UCSD-AML1 (cell line): ENCODE results near the gene NTHL1.

Experiments
- DNase-seq: peaks from one replicate; lab custom pipeline; 2025; ENCODE audit not compliant: unreplicated experiment; lab: John Stamatoyannopoulos, UW

The NTHL1 gene

DNA sequence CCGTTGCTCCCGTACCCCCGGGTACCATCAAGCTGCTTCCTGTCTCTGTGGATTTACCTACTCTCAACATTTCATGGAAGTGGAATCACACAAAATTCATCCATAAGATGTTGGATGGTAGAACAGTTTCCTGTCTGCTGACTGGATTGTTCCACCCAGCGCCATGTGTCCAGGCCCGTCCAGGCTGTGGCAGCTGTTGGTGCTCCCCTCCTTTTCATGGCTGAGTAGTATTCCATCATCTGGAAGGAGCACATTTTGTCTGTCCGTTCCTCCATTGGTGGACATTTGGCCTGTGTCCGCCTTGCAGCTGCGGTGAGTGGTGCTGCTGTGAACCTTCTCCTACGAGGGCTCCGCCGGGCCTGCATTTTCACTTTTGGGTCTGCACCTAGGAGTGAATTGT lies 18.5 kb upstream of the NTHL1 start:
- DNase-seq = no peak

DNA sequence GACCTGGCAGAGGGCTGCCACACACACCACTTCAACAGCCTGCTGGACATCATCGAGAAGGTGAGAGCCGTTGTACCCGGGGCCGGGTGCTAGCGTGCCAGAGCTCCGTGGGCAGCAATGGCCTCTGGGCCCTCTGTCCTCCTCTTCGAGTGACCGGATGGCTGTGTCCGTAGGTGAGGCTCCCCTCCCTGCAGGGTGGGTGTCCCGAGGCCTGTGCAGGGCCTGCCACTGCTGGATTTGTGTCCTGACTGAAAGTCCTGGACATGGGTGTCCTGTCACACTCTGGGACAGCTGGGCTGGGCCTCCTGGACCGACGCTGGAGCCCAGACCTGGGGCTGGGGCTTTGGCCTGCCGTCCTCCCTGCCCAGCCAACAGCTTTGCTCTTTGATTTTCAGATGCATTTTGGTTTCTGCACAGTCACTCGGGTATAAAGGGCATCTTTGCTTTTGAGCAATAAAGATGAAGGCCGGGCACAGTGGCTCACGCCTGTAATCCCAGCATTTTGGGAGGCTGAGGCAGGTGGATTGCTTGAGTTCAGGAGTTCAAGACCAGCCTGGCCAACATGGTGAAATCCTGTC lies 16.8 kb upstream of the NTHL1 start:
- DNase-seq = no peak

- no peak for DNase-seq
These were observed 16.2 kb upstream of the NTHL1 start for GRCh38 chr16:2063861-2064260.

GRCh38 chr16:2062801-2063200 lies 15.2 kb upstream of the NTHL1 start:
- DNase-seq = no peak

DNA sequence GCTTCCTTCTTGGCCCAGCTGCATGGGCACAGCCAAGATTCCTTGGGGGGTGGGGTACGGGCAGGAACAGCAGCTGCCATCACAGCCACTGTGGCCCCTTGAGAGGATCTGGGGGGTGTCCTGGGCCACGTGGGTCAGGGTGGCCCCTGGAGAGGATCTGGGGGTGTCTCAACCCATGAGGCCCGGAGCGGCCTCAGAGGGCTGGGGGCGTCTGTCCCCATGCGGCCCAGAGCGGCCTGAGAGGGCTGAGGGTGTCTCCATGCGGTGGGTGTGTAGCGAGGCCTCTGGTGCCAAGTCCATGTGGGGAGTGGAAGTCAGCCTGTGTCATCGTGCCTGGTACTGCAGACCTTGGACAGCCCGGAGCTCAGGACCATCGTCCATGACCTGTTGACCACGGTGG lies 13.9 kb upstream of the NTHL1 start:
- no peak for DNase-seq

DNA sequence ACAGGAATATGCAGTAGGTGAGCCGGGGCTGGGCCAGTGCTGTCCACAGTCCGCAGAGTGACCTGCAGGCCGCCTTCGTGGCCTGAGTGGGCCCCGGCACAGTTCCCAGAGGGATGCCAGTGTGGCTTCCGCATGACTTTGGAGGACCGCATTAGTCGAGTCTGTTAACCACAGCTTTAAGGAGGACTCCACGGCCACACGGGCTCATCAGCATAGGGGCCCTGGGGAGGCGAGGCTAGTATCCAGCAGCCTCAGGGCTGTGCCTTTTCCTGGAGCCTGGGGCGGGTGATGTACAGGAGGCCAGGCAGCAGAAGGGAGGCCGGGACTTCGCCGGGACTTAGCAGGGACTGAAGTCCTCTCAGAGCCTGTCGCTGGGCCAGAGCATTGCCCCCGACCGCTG lies 13.4 kb upstream of the NTHL1 start:
- DNase-seq = no peak

DNA sequence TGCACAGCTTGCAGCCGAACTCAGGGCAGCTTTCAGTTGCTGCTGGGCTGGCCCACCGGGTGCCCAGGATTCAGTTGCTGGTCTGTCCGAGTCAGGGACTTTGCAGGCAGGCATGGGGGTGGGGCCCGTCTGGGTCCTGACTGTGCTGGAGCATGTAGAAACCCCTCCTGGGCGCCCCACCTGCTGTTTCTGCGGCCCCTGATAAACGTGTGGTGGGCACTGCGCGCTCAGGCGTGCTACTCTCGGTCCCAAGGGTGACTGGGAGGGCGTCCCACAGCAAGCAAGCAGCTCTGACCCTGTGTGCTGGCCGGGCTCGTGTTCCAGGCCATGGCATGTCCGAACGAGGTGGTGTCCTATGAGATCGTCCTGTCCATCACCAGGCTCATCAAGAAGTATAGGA lies 12.7 kb upstream of the NTHL1 start:
- DNase-seq = no peak

GRCh38 chr16:2058872-2059271 lies 11.2 kb upstream of the NTHL1 start:
- DNase-seq = no peak

DNA sequence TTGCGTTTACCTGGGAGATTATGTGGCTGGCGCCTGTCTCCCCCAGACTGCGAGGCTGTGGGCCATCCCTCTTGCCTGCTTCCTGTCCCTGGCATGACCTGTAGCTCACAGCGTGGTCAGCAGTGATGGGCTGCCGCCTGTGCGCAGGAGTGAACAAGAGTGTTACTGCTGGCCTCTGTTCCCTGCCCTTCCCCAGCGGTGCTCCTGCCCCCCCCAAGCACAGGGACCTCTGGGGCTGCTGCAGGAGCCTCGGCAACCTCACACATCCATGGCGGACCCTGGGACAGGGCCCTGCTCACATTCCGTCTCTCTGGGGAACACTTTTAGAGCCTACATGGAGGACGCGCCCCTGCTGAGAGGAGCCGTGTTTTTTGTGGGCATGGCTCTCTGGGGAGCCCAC lies 10.8 kb upstream of the NTHL1 start:
- DNase-seq = no peak

GRCh38 chr16:2057438-2057837 lies 9.8 kb upstream of the NTHL1 start:
- DNase-seq = no peak

DNA sequence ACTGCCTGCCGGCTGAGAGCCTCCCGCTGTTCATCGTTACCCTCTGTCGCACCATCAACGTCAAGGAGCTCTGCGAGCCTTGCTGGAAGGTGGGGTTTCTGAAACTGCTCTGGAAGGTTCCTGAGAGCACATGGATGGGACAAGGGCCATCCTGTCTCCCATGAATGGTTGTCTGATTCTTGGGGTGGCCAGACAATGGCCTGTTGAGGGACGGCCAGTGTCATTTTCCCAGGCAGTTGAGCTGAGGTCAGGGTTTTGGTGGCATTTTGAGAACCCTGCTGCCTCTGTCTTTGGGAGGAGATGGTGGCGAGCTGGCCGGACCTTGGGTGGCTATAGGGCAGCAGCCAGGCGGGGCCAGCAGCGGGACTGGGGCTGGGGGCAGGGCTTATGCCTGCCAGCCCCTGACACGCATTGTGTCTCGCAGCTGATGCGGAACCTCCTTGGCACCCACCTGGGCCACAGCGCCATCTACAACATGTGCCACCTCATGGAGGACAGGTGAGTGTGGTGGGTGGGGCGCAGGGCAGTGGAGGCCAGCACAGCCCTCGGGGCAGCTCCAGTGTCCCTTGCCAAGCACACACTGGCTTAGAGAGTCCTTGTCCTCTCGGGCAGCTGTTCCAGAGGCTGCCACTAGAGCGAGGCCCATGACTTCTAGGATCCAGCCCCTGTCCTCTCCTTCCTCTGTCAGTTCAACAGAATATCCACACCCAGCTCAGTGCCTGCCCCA lies 9.2 kb upstream of the NTHL1 start:
- DNase-seq = peak; percentile 21

- no peak for DNase-seq
These were observed 8.4 kb upstream of the NTHL1 start for GRCh38 chr16:2056077-2056476.

- DNase-seq = no peak
These were observed 7.1 kb upstream of the NTHL1 start for GRCh38 chr16:2054543-2055245.

DNA sequence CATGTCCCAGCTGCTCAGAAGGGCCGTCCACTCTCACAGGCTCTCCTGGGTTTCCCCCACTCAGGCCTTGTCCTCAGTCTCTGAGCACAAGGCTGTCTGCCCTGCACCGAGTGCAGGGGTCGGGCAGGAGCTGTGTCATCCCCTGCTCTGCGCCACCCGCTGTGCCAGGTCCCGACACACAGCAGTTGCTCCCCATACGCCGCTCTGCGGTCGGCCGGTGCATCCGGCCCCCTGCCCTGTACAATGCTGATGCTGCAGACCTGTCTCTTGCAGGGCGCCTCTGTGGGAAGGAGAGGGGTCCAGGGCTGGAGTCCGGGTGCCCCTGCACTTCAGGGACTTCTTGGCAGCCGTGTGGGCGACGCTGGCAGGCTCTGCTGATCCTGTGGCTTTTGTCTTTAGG lies 6.3 kb upstream of the NTHL1 start:
- no peak for DNase-seq

DNA sequence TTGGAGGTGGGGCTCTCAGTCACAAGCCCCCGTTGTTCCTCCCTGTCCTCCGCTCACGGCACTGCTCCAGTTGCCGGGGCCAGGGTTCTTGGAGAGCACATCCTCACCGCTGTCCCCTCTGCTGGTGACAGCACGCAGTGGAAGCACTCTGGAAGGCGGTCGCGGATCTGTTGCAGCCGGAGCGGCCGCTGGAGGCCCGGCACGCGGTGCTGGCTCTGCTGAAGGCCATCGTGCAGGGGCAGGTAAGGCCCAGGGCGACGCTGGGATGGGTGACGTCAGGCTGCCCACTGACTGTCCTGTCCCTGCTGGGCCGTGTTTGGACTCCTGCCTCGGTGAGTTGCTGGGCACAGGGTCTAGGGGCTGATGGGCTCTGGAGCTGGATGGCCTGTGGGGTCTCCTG lies 5.6 kb upstream of the NTHL1 start:
- no peak for DNase-seq

DNA sequence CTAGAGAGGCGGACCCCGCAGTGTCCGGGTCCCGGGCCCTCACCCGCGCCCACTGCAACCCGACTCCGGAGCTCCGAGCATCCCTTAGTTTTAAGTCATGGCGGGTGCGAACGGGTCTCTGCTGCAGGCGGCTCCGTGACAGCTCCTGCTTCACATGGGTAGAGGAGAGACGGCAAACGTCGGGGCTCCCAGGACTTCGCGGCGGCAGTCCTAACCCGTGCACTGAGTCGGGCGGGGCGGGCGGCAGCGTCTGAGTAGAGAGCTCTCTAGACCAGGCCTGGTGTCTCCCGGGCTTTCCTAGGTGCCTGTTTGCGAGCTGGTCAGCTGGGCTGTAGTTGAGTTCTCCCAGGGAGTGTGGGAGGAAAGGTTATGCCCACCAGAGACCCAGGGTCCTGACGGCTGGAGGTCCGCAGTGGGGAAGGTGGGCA lies 496 bp upstream of the NTHL1 start:
- DNase-seq = no peak

DNA sequence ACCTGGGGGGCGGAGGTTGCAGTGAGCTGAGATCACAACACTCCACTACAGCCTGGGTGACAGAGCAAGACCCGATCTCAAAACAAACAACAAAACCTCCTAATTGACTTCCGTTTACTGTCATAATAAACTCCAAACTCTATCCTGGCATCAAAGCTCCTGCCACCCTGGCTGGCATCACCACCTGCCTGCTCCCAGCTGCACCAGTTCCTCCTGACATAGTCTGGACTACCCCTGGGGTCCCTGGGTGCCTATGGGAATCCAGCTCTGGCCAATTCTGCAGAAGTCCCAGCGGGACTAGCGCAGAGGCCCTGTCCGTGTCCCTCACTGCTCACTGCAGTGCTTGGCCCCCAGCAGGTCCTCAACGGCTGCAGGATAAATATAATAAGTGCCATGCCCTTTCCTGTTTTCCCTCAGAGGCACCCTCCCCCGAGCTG lies 723 bp downstream of the NTHL1 start:
- no peak for DNase-seq

DNA sequence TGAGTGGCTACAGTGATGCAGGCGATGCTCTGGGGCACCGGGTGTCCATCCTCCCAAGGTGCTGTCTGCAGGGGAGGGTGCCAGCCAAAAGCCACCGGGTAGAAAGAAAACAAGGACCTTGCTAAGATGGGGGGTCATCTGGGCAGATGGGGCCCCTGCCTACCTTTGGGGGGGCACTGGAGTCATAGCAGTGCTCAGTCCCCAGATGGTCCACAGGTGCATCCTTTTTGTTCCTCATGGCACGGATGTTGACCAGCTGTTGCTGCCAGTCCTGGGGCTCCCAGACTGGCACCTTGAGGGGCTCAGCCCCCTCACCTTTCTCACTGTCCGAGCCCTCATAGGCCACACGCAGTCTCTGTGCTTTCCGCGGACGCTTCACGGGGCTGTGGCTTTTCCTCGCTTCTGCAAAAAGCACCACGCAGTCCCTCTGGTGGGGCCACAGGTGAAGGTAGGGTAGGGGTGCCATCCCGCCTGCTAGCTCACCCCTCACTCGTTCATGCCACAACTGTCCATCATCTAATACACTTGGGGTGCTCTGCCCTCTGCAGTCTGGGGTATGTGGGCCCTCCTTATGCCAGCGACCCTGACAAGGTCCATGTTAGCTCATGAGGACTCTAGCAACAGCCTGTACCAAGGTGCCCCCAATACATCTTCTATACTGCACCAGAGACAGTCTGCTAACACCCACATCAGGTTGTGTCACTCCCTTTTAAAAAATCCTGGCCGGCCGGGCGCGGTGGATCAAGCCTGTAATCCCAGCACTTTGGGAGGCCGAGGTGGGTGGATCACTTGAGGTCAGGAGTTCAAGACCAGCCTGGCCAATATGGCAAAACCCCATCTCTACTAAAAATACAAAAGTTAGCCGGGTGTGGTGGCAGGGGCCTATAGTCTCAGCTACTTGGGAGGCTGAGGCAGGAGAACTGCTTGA lies 1.4 kb downstream of the NTHL1 start:
- no peak for DNase-seq

DNA sequence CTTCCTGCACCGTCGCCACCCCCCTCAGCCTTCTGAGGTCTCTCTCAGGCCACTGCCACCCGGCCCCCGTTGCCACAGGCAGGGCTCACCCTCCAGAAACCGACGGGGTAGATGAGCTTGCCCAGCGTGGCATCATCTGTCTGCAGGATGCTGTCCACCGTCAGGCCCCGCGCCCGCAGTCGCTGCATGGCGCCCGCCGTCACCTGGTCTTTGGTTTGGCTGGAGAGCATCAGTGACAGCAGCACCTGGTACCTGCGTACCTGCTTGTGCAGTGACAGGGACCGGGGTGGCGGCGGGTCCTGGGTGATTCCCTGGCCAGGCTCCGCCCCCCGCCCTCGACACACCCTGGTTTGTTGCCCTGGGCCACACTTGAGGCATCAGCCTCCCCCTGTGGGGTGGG lies 3.1 kb downstream of the NTHL1 start:
- no peak for DNase-seq

DNA sequence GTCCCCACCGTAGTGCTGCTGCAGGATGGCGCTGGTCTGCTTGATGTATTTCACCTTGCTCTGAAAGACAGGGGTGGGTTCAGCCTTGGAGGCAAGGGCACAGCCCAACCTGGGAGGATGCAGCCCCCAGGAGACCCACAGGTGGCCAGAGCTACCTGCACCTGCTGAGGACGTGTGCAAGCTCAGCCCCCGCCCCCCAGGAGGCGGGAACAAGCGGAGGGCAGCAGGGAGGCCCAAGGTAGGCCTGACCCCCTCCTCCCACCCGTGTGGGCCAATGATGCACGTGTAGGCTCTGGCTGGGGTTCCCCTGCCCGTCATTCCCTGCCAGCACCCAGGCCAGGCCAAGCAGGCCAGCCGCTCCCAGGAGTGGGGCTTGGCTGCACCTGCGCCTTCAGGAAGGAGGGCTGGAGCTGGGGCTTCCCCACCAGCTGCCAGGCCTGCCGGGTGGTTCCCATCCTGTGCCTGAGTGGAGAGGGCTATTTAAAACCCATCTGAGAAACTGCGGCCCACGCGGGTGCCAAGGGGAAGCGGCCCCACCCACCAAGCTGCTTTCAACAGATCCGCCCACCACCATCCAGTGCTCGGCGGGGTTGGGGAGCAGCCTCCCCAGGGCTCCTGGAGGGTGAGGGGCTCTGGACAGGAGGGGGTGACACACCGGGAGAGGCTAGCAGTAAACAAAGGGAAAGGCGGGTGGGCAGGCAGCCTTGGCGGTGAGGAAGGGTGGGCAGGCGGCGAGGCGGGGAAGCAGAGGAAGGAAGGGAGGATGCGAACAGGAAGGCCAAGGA lies 3.8 kb downstream of the NTHL1 start:
- peak; percentile 71 for DNase-seq
